NOMO-1 treated with dmso at 0.1 percent for 144 hours (cell line): ENCODE results near the gene VCAN.

ENCODE experiments used
- DNase-seq: peaks from one replicate; lab custom pipeline; 2025; ENCODE audit not compliant: unreplicated experiment; lab: John Stamatoyannopoulos, UW

Gene VCAN

GRCh38 chr5:83562791-83563557 lies 91.4 kb downstream of the VCAN start:
- no peak for DNase-seq

- no peak for DNase-seq
Measured at GRCh38 chr5:83563631-83564030, 92.1 kb downstream of the VCAN start.

- no peak for DNase-seq
Measured at GRCh38 chr5:83564069-83564749, 92.7 kb downstream of the VCAN start.

GRCh38 chr5:83567741-83568140 lies 96.2 kb downstream of the VCAN start:
- no peak for DNase-seq

GRCh38 chr5:83568186-83568585 lies 96.6 kb downstream of the VCAN start:
- no peak for DNase-seq

GRCh38 chr5:83570916-83571315 lies 99.4 kb downstream of the VCAN start:
- DNase-seq: no peak

GRCh38 chr5:83572271-83572670 lies 100.7 kb downstream of the VCAN start:
- DNase-seq: no peak

GRCh38 chr5:83576341-83576740 lies 104.8 kb downstream of the VCAN start:
- DNase-seq: no peak

- DNase-seq: no peak
Measured at GRCh38 chr5:83577036-83577636, 105.6 kb downstream of the VCAN start.

GRCh38 chr5:83583859-83584258 lies 112.3 kb downstream of the VCAN start:
- DNase-seq: no peak

GRCh38 chr5:83586874-83587776 lies 115.6 kb downstream of the VCAN start:
- no peak for DNase-seq

- no peak for DNase-seq
Measured at GRCh38 chr5:83589786-83590185, 118.2 kb downstream of the VCAN start.

GRCh38 chr5:83590966-83591365 lies 119.4 kb downstream of the VCAN start:
- DNase-seq: no peak

- DNase-seq: no peak
Measured at GRCh38 chr5:83595217-83595616, 123.7 kb downstream of the VCAN start.

- DNase-seq: peak; percentile 28
Measured at GRCh38 chr5:83608122-83608521, 136.6 kb downstream of the VCAN start.

- DNase-seq: no peak
Measured at GRCh38 chr5:83614841-83615240, 143.3 kb downstream of the VCAN start.

GRCh38 chr5:83628360-83628759 lies 156.8 kb downstream of the VCAN start:
- no peak for DNase-seq
